Sigmoid colon (tissue), 7 donors: ENCODE results near the gene SWAP70. TPM values are rescaled to one million over a fixed set of nuclear protein-coding genes. Genes with fewer than 3 reads are reported as not detected.
A peak's percentile ranks its signal among the peaks of the same experiment; 100 is the strongest.

Experiments
- DNase-seq: peaks from one replicate; pipeline ENCODE4 v3.0.0-alpha.2; 2019
- H3K27ac ChIP-seq, 4 donors: fragments of 200-600 bp; sonication (generic); one replicate each; pipeline ENCODE4 v1.5.1; 2016 to 2019; ENCODE audit warnings: mild to moderate bottlenecking in 1 of 4
- H3K27me3 ChIP-seq, 3 donors: fragments of 200-600 bp; sonication (generic); one replicate each; pipeline ENCODE4 v1.5.1; 2019; ENCODE audit warnings: mild to moderate bottlenecking in 1 of 3
- H3K36me3 ChIP-seq, 4 donors: fragments of 200-600 bp; sonication (generic); one replicate each; pipeline ENCODE4 v1.5.1; 2016 to 2019
- H3K4me1 ChIP-seq, 4 donors: fragments of 200-600 bp; sonication (generic); one replicate each; pipeline ENCODE4 v1.5.1; 2017 to 2019
- H3K4me3 ChIP-seq, 4 donors: fragments of 200-600 bp; sonication (generic); one replicate each; pipeline ENCODE4 v1.5.1; 2017 to 2019; ENCODE audit warnings: mild to moderate bottlenecking in 2 of 4, moderate library complexity in 1 of 4
- H3K9me3 ChIP-seq, 4 donors: fragments of 200-600 bp in 3 of 4; sonication (generic) in 3 of 4; one replicate each; pipeline versions ENCODE4 v1.5.1 to v1.6.1; 2013 to 2019
- EP300 ChIP-seq, 4 donors: sonication (generic); formaldehyde crosslinking; IDR thresholded peaks; one replicate each; pipeline ENCODE4 v1.6.1; 2017; ENCODE audit warnings: antibody characterized with exemption in 4 of 4
- POLR2A ChIP-seq, 2 donors: fragments of 450-650 bp; IDR thresholded peaks; one replicate each; pipeline ENCODE4 v1.6.1; 2016; ENCODE audit warnings: antibody characterized with exemption in 2 of 2, mild to moderate bottlenecking in 2 of 2, moderate library complexity in 2 of 2
- POLR2AphosphoS5 ChIP-seq, 4 donors: sonication (generic); formaldehyde crosslinking; IDR thresholded peaks; one replicate each; pipeline ENCODE4 v1.6.1; 2017; ENCODE audit warnings: antibody characterized with exemption in 4 of 4
- WGBS, 2 donors: extraction: QIAGEN DNeasy Blood & Tissue Kit; methylation state at CpG; one replicate each; pipeline ENCODE4 v1.1.7; 2013; 5-methylcytosine and 5-hydroxymethylcytosine counted together
- intact Hi-C: fragments of 100-400 bp; cut with DNase I; formaldehyde crosslinking; loops from one replicate; pipeline ENCODE4 v1.15.1; 2023
- polyA plus RNA-seq, 3 donors: library from polyadenylated mRNA; stranded (reverse); fragments of 200-250 nt; gene quantifications; one replicate each; pipeline ENCODE4 v1.2.3, GENCODE V29; 2013
- total RNA-seq, 4 donors: library from RNA; depleted of rRNA; stranded (reverse); fragments of >200 nt; gene quantifications; one replicate each; pipeline ENCODE4 v1.1.0, GENCODE V29; 2016
- TF ChIP-seq, protein P1 (sequence below), 4 experiments: fragments of 450-650 bp in 3 of 4; fragments of 200-600 bp in 1 of 4; IDR thresholded peaks; one replicate each; pipeline ENCODE4 v1.5.1; 2016 to 2019; ENCODE audit warnings: antibody characterized with exemption in 4 of 4, mild to moderate bottlenecking in 3 of 4, moderate library complexity in 2 of 4
- donor health status: healthy with polysubstance abuse.
- donor health status: Bipolar disorder and iron deficiency.
- donor health status: healthy.

SWAP70 gene
- total and polyA plus RNA-seq, 7 donors, result 9.5 to 30.3 (median 22.1) TPM

DNA sequence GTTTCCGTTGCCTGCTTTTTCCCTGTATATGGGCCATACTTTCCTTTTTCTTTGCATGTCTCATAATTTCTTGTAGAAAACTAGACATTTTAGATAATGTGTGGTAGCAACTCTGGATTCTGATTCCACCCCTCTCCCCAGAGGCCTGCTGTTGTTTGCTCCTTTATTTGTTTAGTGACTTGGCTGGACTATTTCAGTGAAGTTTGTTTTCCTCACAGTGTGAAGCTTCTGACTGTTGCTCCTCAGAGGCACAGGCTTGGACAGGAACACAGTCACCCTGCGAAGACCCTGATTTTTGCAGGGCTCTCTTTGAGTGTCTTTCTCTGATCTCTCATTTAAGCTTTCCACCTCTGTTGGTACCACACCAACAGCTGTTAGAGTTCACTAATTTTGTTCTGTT, 72.5 kb downstream of the SWAP70 start:
- intact Hi-C loops, result no loop called here
- Histone ChIP-seq H3K36me3 (peaks cover 11 to 71% (median 21%) of the 10 kb centered on the region in 4 donors), H3K27me3 (no peaks in the 10 kb centered on the region), H3K9me3 (no peaks in the 10 kb centered on the region), H3K4me3 (no peak overlapping the region), H3K4me1 (no peaks in the 10 kb centered on the region), H3K27ac (no peak overlapping the region)
- TF ChIP-seq EP300 (IDR thresholded peaks at IDR 0.05), result no peak
- TF ChIP-seq, protein P1, sequence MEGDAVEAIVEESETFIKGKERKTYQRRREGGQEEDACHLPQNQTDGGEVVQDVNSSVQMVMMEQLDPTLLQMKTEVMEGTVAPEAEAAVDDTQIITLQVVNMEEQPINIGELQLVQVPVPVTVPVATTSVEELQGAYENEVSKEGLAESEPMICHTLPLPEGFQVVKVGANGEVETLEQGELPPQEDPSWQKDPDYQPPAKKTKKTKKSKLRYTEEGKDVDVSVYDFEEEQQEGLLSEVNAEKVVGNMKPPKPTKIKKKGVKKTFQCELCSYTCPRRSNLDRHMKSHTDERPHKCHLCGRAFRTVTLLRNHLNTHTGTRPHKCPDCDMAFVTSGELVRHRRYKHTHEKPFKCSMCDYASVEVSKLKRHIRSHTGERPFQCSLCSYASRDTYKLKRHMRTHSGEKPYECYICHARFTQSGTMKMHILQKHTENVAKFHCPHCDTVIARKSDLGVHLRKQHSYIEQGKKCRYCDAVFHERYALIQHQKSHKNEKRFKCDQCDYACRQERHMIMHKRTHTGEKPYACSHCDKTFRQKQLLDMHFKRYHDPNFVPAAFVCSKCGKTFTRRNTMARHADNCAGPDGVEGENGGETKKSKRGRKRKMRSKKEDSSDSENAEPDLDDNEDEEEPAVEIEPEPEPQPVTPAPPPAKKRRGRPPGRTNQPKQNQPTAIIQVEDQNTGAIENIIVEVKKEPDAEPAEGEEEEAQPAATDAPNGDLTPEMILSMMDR (IDR thresholded peaks at IDR 0.05), result no peak
- TF ChIP-seq POLR2AphosphoS5 (IDR thresholded peaks at IDR 0.05), result no peak
- no peak for TF ChIP-seq POLR2A (IDR thresholded peaks at IDR 0.05)
- no peak for DNase-seq
- 89 to 97% methylated on average over 2 of the region's 2 CpGs for WGBS, 2 donors

DNA sequence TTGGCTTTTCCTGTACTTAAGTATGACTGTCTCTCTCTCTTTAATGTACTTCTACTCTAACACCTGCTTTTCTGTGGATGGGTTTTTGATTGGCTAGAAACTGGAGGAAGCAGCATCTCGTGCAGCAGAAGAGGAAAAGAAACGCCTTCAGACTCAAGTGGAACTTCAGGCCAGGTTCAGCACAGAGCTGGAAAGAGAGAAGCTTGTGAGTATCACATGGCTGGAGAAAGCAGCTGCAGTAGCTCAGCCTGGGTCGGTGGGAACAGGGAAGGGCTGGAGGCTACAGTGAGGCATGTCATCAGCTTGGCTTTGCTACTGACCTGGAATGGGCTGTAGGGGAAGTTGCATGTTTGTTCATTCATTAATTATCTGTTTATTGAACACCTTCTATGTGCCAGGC, 74.2 kb downstream of the SWAP70 start:
- TF ChIP-seq, protein P1 (IDR thresholded peaks at IDR 0.05), result no peak
- TF ChIP-seq EP300 (IDR thresholded peaks at IDR 0.05), result peak in 1 of 4 donors; percentile 18
- peak in 3 of 4 donors; percentile 32 to 42 (median 35) for TF ChIP-seq POLR2AphosphoS5 (IDR thresholded peaks at IDR 0.05)
- no peak for TF ChIP-seq POLR2A (IDR thresholded peaks at IDR 0.05)
- Histone ChIP-seq H3K4me3 (no peak overlapping the region), H3K27me3 (no peaks in the 10 kb centered on the region), H3K27ac (peak overlapping the region in 2 of 4 donors; percentile 1 to 48), H3K9me3 (no peaks in the 10 kb centered on the region), H3K4me1 (no peaks in the 10 kb centered on the region), H3K36me3 (peaks cover 10 to 70% (median 17%) of the 10 kb centered on the region in 4 donors)
- 36 to 44% methylated on average over 3 of the region's 3 CpGs for WGBS, 2 donors
- DNase-seq, result peak; percentile 89
- intact Hi-C loops, result no loop called here

DNA sequence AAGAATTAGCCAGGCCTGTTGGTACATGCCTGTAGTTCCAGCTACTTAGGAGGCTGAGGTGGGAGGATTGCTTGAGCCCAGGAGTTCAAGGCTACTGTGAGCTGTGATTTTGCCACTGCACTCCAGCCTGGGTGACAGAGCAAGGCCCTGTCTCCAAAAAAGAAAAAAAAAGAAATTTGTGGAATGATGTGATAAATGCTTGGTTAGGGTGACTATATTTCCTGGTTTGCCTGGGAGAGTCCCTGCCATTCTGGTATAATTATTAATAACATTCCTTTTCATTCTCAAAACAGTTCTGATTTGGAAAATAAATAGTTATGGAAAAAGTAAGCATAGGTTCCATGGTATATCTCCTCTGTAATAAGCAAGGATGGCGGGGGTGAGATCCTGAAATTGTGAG, 74.8 kb downstream of the SWAP70 start:
- 95 to 99% methylated on average over 1 of the region's 1 CpG for WGBS, 2 donors
- H3K27me3 ChIP-seq, result no peaks in the 10 kb centered on the region

DNA sequence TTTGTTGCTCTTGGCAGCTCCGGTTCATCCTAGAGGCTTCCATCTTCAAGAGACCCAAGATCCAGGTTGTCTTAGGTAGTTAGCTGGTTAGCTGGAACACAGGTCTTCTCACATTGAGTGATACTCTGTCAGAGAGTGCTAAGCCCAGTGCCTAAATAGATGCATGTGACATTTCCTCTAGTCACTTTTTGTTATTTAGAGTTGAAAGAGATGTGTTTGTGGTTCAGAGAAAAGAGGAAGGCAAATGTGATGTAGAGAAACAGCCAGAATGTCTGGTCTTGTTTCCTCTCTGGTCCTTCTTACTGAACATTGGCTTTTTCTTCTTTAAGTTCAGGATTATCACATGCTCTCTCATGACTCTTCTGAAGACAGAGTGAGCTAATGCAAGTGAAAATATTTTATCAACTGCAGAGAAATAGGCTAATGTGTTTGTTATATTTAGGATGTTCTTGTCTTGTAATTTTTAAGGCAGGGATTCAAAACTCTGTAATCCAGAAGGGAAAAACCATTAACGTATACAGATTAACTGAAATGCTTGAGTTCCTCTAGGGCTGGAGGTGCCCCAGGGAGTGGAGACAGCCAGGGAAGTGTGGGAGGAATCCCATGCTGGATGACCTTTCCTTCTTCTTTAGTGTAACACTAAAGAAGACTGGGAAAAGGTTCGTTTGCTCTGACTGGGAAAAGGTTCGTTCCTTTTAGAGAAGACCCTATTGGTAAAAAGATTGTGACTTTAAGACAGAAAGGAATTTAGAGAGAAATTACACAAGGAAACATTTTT, 75.4 kb downstream of the SWAP70 start:
- 88 to 91% methylated on average over 4 of the region's 4 CpGs for WGBS, 2 donors
- Histone ChIP-seq H3K4me3 (no peak overlapping the region), H3K9me3 (no peaks in the 10 kb centered on the region), H3K27me3 (no peaks in the 10 kb centered on the region), H3K4me1 (no peaks in the 10 kb centered on the region), H3K27ac (peak overlapping the region in 1 of 4 donors; percentile 48), H3K36me3 (peaks cover 6 to 65% (median 15%) of the 10 kb centered on the region in 4 donors)
- DNase-seq, result no peak
- intact Hi-C loops, result no loop called here
- TF ChIP-seq, protein P1 (IDR thresholded peaks at IDR 0.05), result no peak
- TF ChIP-seq EP300 (IDR thresholded peaks at IDR 0.05), result no peak
- TF ChIP-seq POLR2A (IDR thresholded peaks at IDR 0.05), result no peak
- TF ChIP-seq POLR2AphosphoS5 (IDR thresholded peaks at IDR 0.05), result peak in 1 of 4 donors; percentile 6

More for the DNA sequence above, 74.8 kb downstream of the SWAP70 start:
- Histone ChIP-seq H3K4me1 (no peaks in the 10 kb centered on the region), H3K27ac (peak overlapping the region in 1 of 4 donors; percentile 48), H3K36me3 (peaks cover 6 to 65% (median 15%) of the 10 kb centered on the region in 4 donors), H3K9me3 (no peaks in the 10 kb centered on the region), H3K4me3 (no peak overlapping the region)
- no peak for DNase-seq
- intact Hi-C loops, result no loop called here
- TF ChIP-seq, protein P1 (IDR thresholded peaks at IDR 0.05), result no peak
- no peak for TF ChIP-seq POLR2A (IDR thresholded peaks at IDR 0.05)
- no peak for TF ChIP-seq POLR2AphosphoS5 (IDR thresholded peaks at IDR 0.05)
- no peak for TF ChIP-seq EP300 (IDR thresholded peaks at IDR 0.05)
